GM18868 (cell line): Measurements from ENCODE around the gene GPSM1.

ENCODE experiments used
- ATAC-seq: cut with Tn5 transposase; IDR thresholded peaks from one replicate; pipeline ENCODE4 v1.9.1; 2021; ENCODE audit warnings: mild to moderate bottlenecking, moderate library complexity; ENCODE audit not compliant: unreplicated experiment

GPSM1 gene

GRCh38 chr9:136331030-136331429, 3.7 kb downstream of the GPSM1 start:
- ATAC-seq = no peak

- no peak for ATAC-seq
Measured at GRCh38 chr9:136331556-136332481, 4.5 kb downstream of the GPSM1 start.

- ATAC-seq = no peak
Measured at GRCh38 chr9:136332482-136332983, 5.2 kb downstream of the GPSM1 start.

- ATAC-seq = no peak
Measured at GRCh38 chr9:136333045-136333444, 5.7 kb downstream of the GPSM1 start.

- ATAC-seq = no peak
Measured at GRCh38 chr9:136333486-136333885, 6.1 kb downstream of the GPSM1 start.

- no peak for ATAC-seq
Measured at GRCh38 chr9:136334541-136334940, 7.2 kb downstream of the GPSM1 start.

GRCh38 chr9:136335296-136336155, 8.2 kb downstream of the GPSM1 start:
- no peak for ATAC-seq

- no peak for ATAC-seq
Measured at GRCh38 chr9:136336156-136336870, 9.0 kb downstream of the GPSM1 start.

- no peak for ATAC-seq
Measured at GRCh38 chr9:136336881-136337280, 9.5 kb downstream of the GPSM1 start.

GRCh38 chr9:136337416-136338395, 10.4 kb downstream of the GPSM1 start:
- no peak for ATAC-seq

- no peak for ATAC-seq
Measured at GRCh38 chr9:136338511-136338910, 11.2 kb downstream of the GPSM1 start.

- no peak for ATAC-seq
Measured at GRCh38 chr9:136339173-136339957, 12.0 kb downstream of the GPSM1 start.

GRCh38 chr9:136339958-136340310, 12.6 kb downstream of the GPSM1 start:
- no peak for ATAC-seq

- ATAC-seq = no peak
Measured at GRCh38 chr9:136340356-136341041, 13.2 kb downstream of the GPSM1 start.

- no peak for ATAC-seq
Measured at GRCh38 chr9:136341042-136341655, 13.8 kb downstream of the GPSM1 start.

GRCh38 chr9:136341769-136342168, 14.4 kb downstream of the GPSM1 start:
- ATAC-seq = no peak

- ATAC-seq = no peak
Measured at GRCh38 chr9:136342181-136343120, 15.1 kb downstream of the GPSM1 start.
